Psoas muscle (tissue), 8 donors: ENCODE data around the gene REL. TPM values are rescaled to one million over a fixed set of nuclear protein-coding genes. Genes with fewer than 3 reads are reported as not detected.
"Not testable (repeated sequence)": the region's sequence is repeated elsewhere in the genome, so short reads cannot be mapped to it uniquely, and the experiment has no call there.

ENCODE experiments used
- ATAC-seq, 4 donors: fragments of 200-7000 bp; cut with Tn5 transposase; one replicate each; pipeline ENCODE4 v1.9.1; 2020; ENCODE audit warnings: moderate library complexity in 3 of 4, mild to moderate bottlenecking in 2 of 4
- DNase-seq, 2 donors: peaks; one replicate each; pipeline ENCODE4 v3.0.0-alpha.2; 2020
- H3K27ac ChIP-seq: fragments of 200-600 bp; one replicate; pipeline ENCODE4 v1.8.0; 2022
- H3K27me3 ChIP-seq, 3 donors: fragments of 200-600 bp in 1 of 3; one replicate each; pipeline versions ENCODE4 v1.6.1 to v1.8.0; 2013 to 2022; ENCODE audit warnings: low read length in 2 of 3, mild to moderate bottlenecking in 2 of 3, moderate library complexity in 1 of 3; ENCODE audit not compliant: insufficient read depth in 3 of 3
- H3K36me3 ChIP-seq, 2 donors: fragments of 200-600 bp in 1 of 2; one replicate each; pipeline versions ENCODE4 v1.6.1 to v1.8.0; 2013 to 2022; ENCODE audit warnings: low read depth in 1 of 2, mild to moderate bottlenecking in 1 of 2, moderate library complexity in 1 of 2; ENCODE audit not compliant: insufficient read depth in 1 of 2
- H3K4me1 ChIP-seq: fragments of 200-600 bp; one replicate; pipeline ENCODE4 v1.8.0; 2022
- H3K4me3 ChIP-seq: fragments of 200-600 bp; one replicate; pipeline ENCODE4 v1.8.0; 2022; ENCODE audit warnings: mild to moderate bottlenecking
- H3K9me3 ChIP-seq: fragments of 200-600 bp; one replicate; pipeline ENCODE4 v1.8.0; 2022
- CTCF ChIP-seq: fragments of 200-600 bp; IDR thresholded peaks from one replicate; pipeline ENCODE4 v1.8.0; 2022; ENCODE audit warnings: antibody characterized with exemption
- WGBS, 3 donors: extraction: QIAGEN DNeasy Blood & Tissue Kit; methylation state at CpG; one replicate each; pipeline versions ENCODE4 v1.1.6 to v1.1.7; 2013; 5-methylcytosine and 5-hydroxymethylcytosine counted together
- intact Hi-C, 2 donors: fragments of 100-400 bp; cut with DNase I; formaldehyde crosslinking; loops; one replicate each; pipeline versions ENCODE4 v1.11.0 to v1.14.2; 2022
- polyA plus RNA-seq, 3 donors: library from polyadenylated mRNA; stranded (reverse); fragments of 200-250 nt; gene quantifications; one replicate each; pipeline ENCODE4 v1.2.3, GENCODE V29; 2013
- total RNA-seq, 4 donors: library from RNA; stranded (reverse); fragmentation: NEBNext Ultra II Directional in 2 of 4; extraction: Animal tissue kit (Norgen Biotek cat#: 25700) in 2 of 4; gene quantifications; one replicate each; pipeline versions ENCODE4 v1.2.1 to v1.2.4, GENCODE V29; 2021 to 2023
- donor health status: healthy with polysubstance abuse.
- donor health status: DM: no; HTN: no; CAD: no; lungs with moderate emphysema.
- donor health status: Bipolar disorder and iron deficiency.
- donor health status: healthy.
- donor health status: DM: yes; HTN: yes; CAD: no.
- donor health status: DM: no; HTN: no; CAD: no.
- donor health status: DM: no; HTN: no; CAD: no.
- donor health status: DM: yes; HTN: yes; CAD: no.

Gene REL
- total and polyA plus RNA-seq, 7 donors, result 0.49 to 6.9 (median 4.0) TPM

- WGBS, 3 donors, result 64 to 74% (median 68%) methylated on average over 3 of the region's 3 CpGs
- TF ChIP-seq CTCF, result no peak
- H3K9me3 ChIP-seq, result no peaks in the 10 kb centered on the region
- peaks cover 0 to 5% of the 10 kb centered on the region in 2 donors for H3K36me3 ChIP-seq
- DNase-seq (no peak), ATAC-seq (no peak)
- no peak overlapping the region for H3K4me3 ChIP-seq
- intact Hi-C loops, result loop anchor here in 1 of 2 donors (10.0 kb wide), 1 partner anchor 588 kb away; the partner anchor contains the start of gene USP34
- no peaks in the 10 kb centered on the region for H3K27me3 ChIP-seq
- H3K4me1 ChIP-seq, result peaks cover 21% of the 10 kb centered on the region
- H3K27ac ChIP-seq, result no peak overlapping the region
These were observed 5.6 kb downstream of the REL start for GRCh38 chr2:60886991-60887390.

GRCh38 chr2:60888853-60889252 is 7.5 kb downstream of the REL start:
- peaks cover 17% of the 10 kb centered on the region for H3K4me1 ChIP-seq
- no peak for DNase-seq
- no peak for ATAC-seq
- no peak overlapping the region for H3K27ac ChIP-seq
- no peak overlapping the region for H3K4me3 ChIP-seq
- TF ChIP-seq CTCF, result no peak
- WGBS, 3 donors, result 94 to 97% (median 95%) methylated on average over 2 of the region's 2 CpGs
- H3K36me3 ChIP-seq, result peaks cover 0 to 23% of the 10 kb centered on the region in 2 donors
- H3K9me3 ChIP-seq, result no peaks in the 10 kb centered on the region
- intact Hi-C loops, result loop anchor here in 1 of 2 donors (10.0 kb wide), 1 partner anchor 586 kb away; the partner anchor contains the start of gene USP34
- no peaks in the 10 kb centered on the region for H3K27me3 ChIP-seq

DNA sequence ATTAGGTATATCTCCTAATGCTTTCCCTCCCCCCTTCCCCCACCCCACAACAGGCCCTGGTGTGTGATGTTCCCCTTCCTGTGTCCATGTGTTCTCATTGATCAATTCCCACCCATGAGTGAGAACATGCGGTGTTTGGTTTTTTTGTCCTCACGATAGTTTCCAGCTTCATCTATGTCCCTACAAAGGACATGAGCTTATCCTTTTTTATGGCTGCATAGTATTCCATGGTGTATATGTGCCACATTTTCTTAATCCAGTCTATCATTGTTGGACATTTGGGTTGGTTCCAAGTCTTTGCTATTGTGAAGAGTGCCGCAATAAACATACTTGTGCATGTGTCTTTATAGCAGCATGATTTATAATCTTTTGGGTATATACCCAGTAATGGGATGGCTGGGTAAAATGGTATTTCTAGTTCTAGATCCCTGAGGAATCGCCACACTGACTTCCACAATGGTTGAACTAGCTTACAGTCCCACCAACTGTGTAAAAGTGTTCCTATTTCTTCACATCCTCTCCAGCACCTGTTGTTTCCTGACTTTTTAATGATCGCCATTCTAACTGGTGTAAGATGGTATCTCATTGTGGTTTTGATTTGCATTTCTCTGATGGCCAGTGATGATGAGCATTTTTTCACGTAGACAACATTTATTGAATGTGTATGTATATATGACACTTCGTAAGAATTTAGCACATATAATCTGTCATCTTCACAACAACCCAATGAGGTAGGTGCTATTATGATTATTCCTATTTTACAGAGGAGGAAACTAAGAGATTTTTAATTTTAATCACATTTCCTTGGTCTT is 8.4 kb downstream of the REL start:
- intact Hi-C loops, result loop anchor here in 1 of 2 donors (10.0 kb wide), 1 partner anchor 585 kb away; the partner anchor contains the start of gene USP34
- H3K27ac ChIP-seq, result not testable (repeated sequence)

DNA sequence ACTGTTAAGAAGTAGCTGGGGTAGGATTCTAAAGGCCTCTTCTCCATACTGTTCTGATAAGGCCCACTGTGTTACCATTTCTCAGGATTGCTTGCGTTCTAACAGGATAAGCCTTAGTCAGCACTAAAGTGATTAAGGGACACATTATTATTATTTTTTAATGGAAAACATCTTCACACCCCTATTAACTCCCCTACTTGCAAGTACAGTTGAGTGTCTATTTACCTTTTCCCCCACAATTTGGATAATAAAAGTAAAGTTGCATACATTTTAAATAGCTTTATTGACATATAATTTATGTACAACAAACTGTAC is 9.0 kb downstream of the REL start:
- H3K27ac ChIP-seq, result no peak overlapping the region
- ATAC-seq (no peak), DNase-seq (no peak)
- TF ChIP-seq CTCF, result no peak
- H3K4me1 ChIP-seq, result peaks cover 2% of the 10 kb centered on the region
- intact Hi-C loops, result no loop called here
- 100% methylated on average over 1 of the region's 1 CpG for WGBS, 3 donors
- H3K36me3 ChIP-seq, result peaks cover 0 to 38% of the 10 kb centered on the region in 2 donors
- no peaks in the 10 kb centered on the region for H3K27me3 ChIP-seq
- no peak overlapping the region for H3K4me3 ChIP-seq
- H3K9me3 ChIP-seq, result no peaks in the 10 kb centered on the region

More for the DNA sequence above, 8.4 kb downstream of the REL start:
- peaks cover 0 to 33% of the 10 kb centered on the region in 2 donors for H3K36me3 ChIP-seq
- WGBS, 3 donors, result 94 to 98% (median 97%) methylated on average over 7 of the region's 7 CpGs
- not testable (repeated sequence) for H3K4me1 ChIP-seq, H3K27me3 ChIP-seq, H3K4me3 ChIP-seq, DNase-seq, H3K9me3 ChIP-seq, ATAC-seq

GRCh38 chr2:60891180-60891579 is 9.8 kb downstream of the REL start:
- Histone ChIP-seq H3K9me3 (no peaks in the 10 kb centered on the region), H3K27me3 (no peaks in the 10 kb centered on the region), H3K27ac (no peak overlapping the region), H3K4me1 (no peaks in the 10 kb centered on the region), H3K4me3 (no peak overlapping the region), H3K36me3 (peaks cover 0 to 47% of the 10 kb centered on the region in 2 donors)
- TF ChIP-seq CTCF, result no peak
- WGBS, 3 donors, result 89 to 91% (median 91%) methylated on average over 3 of the region's 3 CpGs
- intact Hi-C loops, result no loop called here
- DNase-seq, result no peak
- no peak for ATAC-seq
